HG02981 (cell line): ENCODE results near the gene MIOS.

Experiments used
- ATAC-seq: cut with Tn5 transposase; IDR thresholded peaks from one replicate; pipeline ENCODE4 v1.9.1; 2021; ENCODE audit warnings: mild to moderate bottlenecking, moderate library complexity; ENCODE audit not compliant: unreplicated experiment

The MIOS gene

GRCh38 chr7:7566651-7567611, at the start of gene MIOS:
TSS of gene MIOS (plus strand) at chr7:7566884. CDS start at chr7:7572476, 5,592 bp downstream.
- peak; percentile 68 for ATAC-seq

- ATAC-seq: no peak
Measured at GRCh38 chr7:7517754-7518153, 48.9 kb upstream of the MIOS start.

GRCh38 chr7:7519056-7519455, 47.6 kb upstream of the MIOS start:
- ATAC-seq: no peak

GRCh38 chr7:7519528-7519927, 47.2 kb upstream of the MIOS start:
- no peak for ATAC-seq

- ATAC-seq: no peak
Measured at GRCh38 chr7:7521259-7521658, 45.4 kb upstream of the MIOS start.

GRCh38 chr7:7522421-7522820, 44.3 kb upstream of the MIOS start:
- no peak for ATAC-seq

- no peak for ATAC-seq
Measured at GRCh38 chr7:7524121-7524520, 42.6 kb upstream of the MIOS start.

GRCh38 chr7:7526006-7526405, 40.7 kb upstream of the MIOS start:
- ATAC-seq: no peak

- no peak for ATAC-seq
Measured at GRCh38 chr7:7527047-7527446, 39.6 kb upstream of the MIOS start.

- no peak for ATAC-seq
Measured at GRCh38 chr7:7529328-7529727, 37.4 kb upstream of the MIOS start.

GRCh38 chr7:7533831-7534430, 32.8 kb upstream of the MIOS start:
- ATAC-seq: no peak

- ATAC-seq: no peak
Measured at GRCh38 chr7:7535691-7536090, 31.0 kb upstream of the MIOS start, which contains the start of gene COL28A1. TSS of gene COL28A1 (minus strand) at chr7:7535873. CDS start at chr7:7532875, 2,998 bp downstream.

- ATAC-seq: no peak
Measured at GRCh38 chr7:7536396-7537019, 30.2 kb upstream of the MIOS start.

- no peak for ATAC-seq
Measured at GRCh38 chr7:7537711-7538110, 29.0 kb upstream of the MIOS start.

GRCh38 chr7:7539152-7539551, 27.5 kb upstream of the MIOS start:
- no peak for ATAC-seq

GRCh38 chr7:7539711-7540110, 27.0 kb upstream of the MIOS start:
- no peak for ATAC-seq

GRCh38 chr7:7542251-7542835, 24.3 kb upstream of the MIOS start:
- no peak for ATAC-seq

GRCh38 chr7:7548407-7548806, 18.3 kb upstream of the MIOS start:
- no peak for ATAC-seq

GRCh38 chr7:7550663-7551062, 16.0 kb upstream of the MIOS start:
- ATAC-seq: no peak

GRCh38 chr7:7552199-7552598, 14.5 kb upstream of the MIOS start:
- ATAC-seq: no peak

- no peak for ATAC-seq
Measured at GRCh38 chr7:7553386-7553785, 13.3 kb upstream of the MIOS start.
